CD14-positive monocyte (primary cell): Measurements from ENCODE around the gene IL1B. TPM values are rescaled to one million over a fixed set of nuclear protein-coding genes. Genes with fewer than 3 reads are reported as not detected.
A peak's percentile ranks its signal among the peaks of the same experiment; 100 is the strongest.

Experiments
- DNase-seq, 3 donors: peaks; one replicate each; pipeline ENCODE4 v3.0.0-alpha.2; 2011 to 2022
- H2AFZ ChIP-seq: 2 replicates; pipeline ENCODE4 v1.6.0; 2012; ENCODE audit warnings: mild to moderate bottlenecking, low read depth, low read length, inconsistent platforms; ENCODE audit not compliant: insufficient read depth, poor library complexity, severe bottlenecking
- H3K27ac ChIP-seq, 2 donors: 1 replicate in 1 of 2; 2 replicates in 1 of 2; pipeline ENCODE4 v1.5.1; 2012 to 2013; ENCODE audit warnings: low read length in 2 of 2, control low read depth in 1 of 2, inconsistent platforms in 1 of 2, low read depth in 1 of 2, mild to moderate bottlenecking in 1 of 2
- H3K27me3 ChIP-seq, 2 donors: one replicate each; pipeline versions ENCODE4 v1.6.0 to v1.6.1; 2011 to 2013; ENCODE audit warnings: low read length in 2 of 2; ENCODE audit not compliant: control insufficient read depth in 2 of 2, insufficient read depth in 2 of 2
- H3K36me3 ChIP-seq, 2 donors: replicated peaks in 1 of 2; 1 replicate in 1 of 2; 2 replicates in 1 of 2; pipeline versions ENCODE4 v1.5.1 to v1.6.1; 2012 to 2013; ENCODE audit warnings: low read length in 2 of 2, control low read depth in 1 of 2, inconsistent platforms in 1 of 2, mild to moderate bottlenecking in 1 of 2; ENCODE audit not compliant: insufficient read depth in 2 of 2, control insufficient read depth in 1 of 2
- H3K4me1 ChIP-seq, 2 donors: 1 replicate in 1 of 2; 2 replicates in 1 of 2; pipeline versions ENCODE4 v1.5.1 to v1.6.1; 2012 to 2013; ENCODE audit warnings: low read length in 2 of 2, control low read depth in 1 of 2, inconsistent platforms in 1 of 2, mild to moderate bottlenecking in 1 of 2, moderate library complexity in 1 of 2; ENCODE audit not compliant: insufficient read depth in 2 of 2, control insufficient read depth in 1 of 2
- H3K4me2 ChIP-seq: replicated peaks from 2 replicates; pipeline ENCODE3; 2012; ENCODE audit warnings: low read length, moderate library complexity, mild to moderate bottlenecking; ENCODE audit not compliant: poor library complexity, severe bottlenecking; ENCODE audit errors: extremely low read depth
- H3K4me3 ChIP-seq, 3 experiments: fragments of 200-600 bp in 1 of 3; sonication (generic) in 1 of 3; replicated peaks in 1 of 3; 1 replicate in 2 of 3; 2 replicates in 1 of 3; pipeline ENCODE4 v1.5.1; 2011 to 2013; ENCODE audit warnings: low read length in 3 of 3, mild to moderate bottlenecking in 3 of 3, control low read depth in 2 of 3, low read depth in 2 of 3, inconsistent platforms in 1 of 3, moderate library complexity in 1 of 3
- H3K79me2 ChIP-seq: 2 replicates; pipeline ENCODE4 v1.6.0; 2012; ENCODE audit warnings: mild to moderate bottlenecking, control low read depth, inconsistent platforms, low read length, moderate library complexity; ENCODE audit not compliant: insufficient read depth
- H3K9ac ChIP-seq: 2 replicates; pipeline ENCODE4 v1.6.0; 2017; ENCODE audit warnings: low read length, mild to moderate bottlenecking; ENCODE audit not compliant: insufficient read depth, poor library complexity, severe bottlenecking
- H3K9me3 ChIP-seq, 2 donors: replicated peaks in 1 of 2; 1 replicate in 1 of 2; 2 replicates in 1 of 2; pipeline versions ENCODE4 v1.5.1 to v1.6.1; 2012 to 2013; ENCODE audit warnings: low read length in 2 of 2, control low read depth in 1 of 2; ENCODE audit not compliant: control insufficient read depth in 1 of 2, insufficient read depth in 1 of 2
- H4K20me1 ChIP-seq: 2 replicates; pipeline ENCODE4 v1.6.0; 2012; ENCODE audit warnings: mild to moderate bottlenecking, low read length, control low read depth, moderate library complexity; ENCODE audit not compliant: insufficient read depth
- H3K27ac Mint-ChIP-seq, 7 donors: one replicate each; pipeline ENCODE4 v1.8.0; 2020; ENCODE audit warnings: mild to moderate bottlenecking in 7 of 7, mixed read lengths in 7 of 7, moderate library complexity in 6 of 7, inconsistent platforms in 2 of 7
- H3K27me3 Mint-ChIP-seq, 3 donors: one replicate each; pipeline ENCODE4 v1.8.0; 2021 to 2022; ENCODE audit warnings: low read depth in 3 of 3, mild to moderate bottlenecking in 3 of 3, mixed read lengths in 3 of 3, moderate library complexity in 3 of 3, inconsistent platforms in 1 of 3
- H3K36me3 Mint-ChIP-seq, 2 donors: one replicate each; pipeline ENCODE4 v1.8.0; 2020; ENCODE audit warnings: mixed read lengths in 2 of 2, inconsistent platforms in 1 of 2, mild to moderate bottlenecking in 1 of 2
- H3K4me1 Mint-ChIP-seq: one replicate; pipeline ENCODE4 v1.8.0; 2020; ENCODE audit warnings: mild to moderate bottlenecking, mixed read lengths
- H3K4me3 Mint-ChIP-seq, 2 donors: one replicate each; pipeline ENCODE4 v1.8.0; 2020; ENCODE audit warnings: mild to moderate bottlenecking in 2 of 2, mixed read lengths in 2 of 2, moderate library complexity in 1 of 2
- H3K9me3 Mint-ChIP-seq, 7 donors: one replicate each; pipeline ENCODE4 v1.8.0; 2020 to 2022; ENCODE audit warnings: mixed read lengths in 7 of 7, mild to moderate bottlenecking in 6 of 7, moderate library complexity in 6 of 7, inconsistent platforms in 2 of 7
- CTCF ChIP-seq: fragments of 200-600 bp; IDR thresholded peaks from one replicate; pipeline ENCODE4 v1.8.0; 2022; ENCODE audit warnings: antibody characterized with exemption, mild to moderate bottlenecking
- WGBS: methylation state at CpG from one replicate; pipeline ENCODE4 v1.1.5; 2013; ENCODE audit warnings: missing lambda C conversion rate; ENCODE audit not compliant: insufficient coverage; 5-methylcytosine and 5-hydroxymethylcytosine counted together
- intact Hi-C, 2 donors: fragments of 100-400 bp; cut with micrococcal nuclease; formaldehyde crosslinking; loops; one replicate each; pipeline versions ENCODE4 v1.15.0 to v1.15.1; 2023
- polyA plus RNA-seq, 3 donors: library from polyadenylated mRNA; depleted of rRNA in 1 of 3; unstranded in 2 of 3; stranded (reverse) in 1 of 3; fragments of 300-500 nt in 2 of 3; fragments of >200 nt in 1 of 3; fragmentation: Illumina TruSeq in 2 of 3; gene quantifications; 1 replicate in 2 of 3; 2 replicates in 1 of 3; pipeline ENCODE4 v1.2.3, GENCODE V29; 2012 to 2021

Gene IL1B
- polyA plus RNA-seq, 3 donors, result 65.1 to 1,419 (median 114) TPM

DNA sequence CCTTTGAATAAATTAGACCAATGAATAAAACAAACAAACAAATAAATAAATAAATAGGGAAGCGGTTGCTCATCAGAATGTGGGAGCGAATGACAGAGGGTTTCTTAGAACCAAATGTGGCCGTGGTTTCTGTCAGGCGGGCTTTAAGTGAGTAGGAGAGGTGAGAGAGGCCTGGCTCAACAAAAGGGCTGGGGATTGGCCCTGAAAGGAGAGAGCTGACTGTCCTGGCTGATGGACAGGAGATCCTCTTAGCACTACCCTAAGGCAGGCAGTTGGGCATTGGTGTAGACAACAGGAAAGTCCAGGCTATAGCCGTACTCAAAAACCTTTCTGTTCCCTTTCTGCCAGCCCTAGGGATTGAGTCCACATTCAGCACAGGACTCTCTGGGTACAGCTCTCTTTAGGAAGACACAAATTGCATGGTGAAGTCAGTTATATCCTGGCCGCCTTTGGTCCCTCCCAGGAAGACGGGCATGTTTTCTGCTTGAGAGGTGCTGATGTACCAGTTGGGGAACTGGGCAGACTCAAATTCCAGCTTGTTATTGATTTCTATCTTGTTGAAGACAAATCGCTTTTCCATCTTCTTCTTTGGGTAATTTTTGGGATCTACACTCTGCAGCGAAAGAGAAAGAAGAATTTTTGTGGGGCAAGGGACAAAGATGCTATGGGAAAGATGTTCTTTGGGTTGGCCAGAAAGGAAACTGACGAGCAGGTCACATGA is 6.5 kb downstream of the IL1B start:
- H3K36me3 ChIP-seq, result peaks cover 36 to 56% of the 10 kb centered on the region in 2 donors
- no peak overlapping the region for H3K4me2 ChIP-seq
- H3K79me2 ChIP-seq, result peaks cover 9% of the 10 kb centered on the region
- peak overlapping the region in 1 of 2 donors; percentile 18 for H3K27ac ChIP-seq
- peaks cover 41 to 42% of the 10 kb centered on the region in 2 donors for H3K4me1 ChIP-seq
- Mint-ChIP-seq H3K36me3 (peaks cover 57% of the 10 kb centered on the region in 2 donors), H3K4me1 (peaks cover 42% of the 10 kb centered on the region), H3K9me3 (peaks cover 0 to 8% (median 0%) of the 10 kb centered on the region in 7 donors), H3K27me3 (peaks cover 0 to 8% (median 5%) of the 10 kb centered on the region in 3 donors), H3K4me3 (no peak overlapping the region), H3K27ac (peak overlapping the region in 3 of 7 donors; percentile 6 to 50 (median 33))
- no peaks in the 10 kb centered on the region for H3K27me3 ChIP-seq
- TF ChIP-seq CTCF, result no peak
- H2AFZ ChIP-seq, result no peak overlapping the region
- no peak overlapping the region for H3K4me3 ChIP-seq
- 89% methylated on average over 5 of the region's 10 CpGs for WGBS
- peaks cover 61% of the 10 kb centered on the region for H4K20me1 ChIP-seq
- H3K9me3 ChIP-seq, result no peaks in the 10 kb centered on the region
- DNase-seq, result peak in 2 of 3 donors; percentile 48 to 81
- intact Hi-C loops, result loop anchor here in 1 of 2 donors (5.0 kb wide), 3 partner anchors 33 to 83 kb away; no protein-coding TSS in a partner anchor
- no peak overlapping the region for H3K9ac ChIP-seq

DNA sequence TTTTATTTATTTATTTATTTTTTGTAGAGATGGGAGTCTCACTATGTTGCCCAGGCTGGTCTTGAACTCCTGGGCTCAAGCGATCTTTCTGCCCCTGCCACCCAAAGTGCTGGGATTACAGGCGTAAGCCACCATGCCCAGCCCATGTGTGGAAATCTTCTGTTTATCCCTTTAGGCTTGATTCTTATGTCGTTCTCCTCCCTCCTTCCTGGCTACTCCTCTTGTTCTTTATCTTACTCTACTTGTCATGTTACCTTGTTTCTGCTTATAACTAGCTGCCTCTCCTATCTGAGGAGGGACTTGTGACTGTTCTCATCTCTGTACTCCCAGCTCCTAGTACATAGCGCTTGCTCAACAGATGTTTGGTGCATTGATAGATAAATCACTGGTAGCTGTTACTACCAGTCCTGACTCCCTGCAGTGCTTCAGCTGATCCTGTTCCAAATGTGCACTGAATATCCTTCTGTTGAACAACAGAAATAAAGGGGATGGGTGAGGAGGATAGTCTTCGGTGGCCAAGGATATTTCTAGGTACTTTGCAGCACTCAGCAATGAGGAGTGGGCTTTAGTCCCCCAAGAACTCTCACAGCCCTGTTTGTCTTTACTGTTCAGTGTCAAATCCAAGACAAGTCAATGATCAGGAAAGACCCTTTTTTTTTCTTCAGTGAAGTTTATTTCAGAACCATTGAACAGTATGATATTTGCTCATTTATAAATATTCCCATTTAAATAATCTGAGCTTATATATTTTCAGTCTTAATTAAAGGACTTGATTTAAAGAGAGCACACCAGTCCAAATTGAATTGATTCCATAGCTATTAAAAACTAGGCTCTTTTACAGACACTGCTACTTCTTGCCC is 7.2 kb downstream of the IL1B start:
- peaks cover 0 to 8% (median 0%) of the 10 kb centered on the region in 7 donors for H3K9me3 Mint-ChIP-seq
- intact Hi-C loops, result no loop called here

More for the DNA sequence above, 7.2 kb downstream of the IL1B start:
- Mint-ChIP-seq H3K4me1 (peaks cover 36% of the 10 kb centered on the region), H3K36me3 (peaks cover 50% of the 10 kb centered on the region in 2 donors), H3K27me3 (peaks cover 0 to 8% (median 4%) of the 10 kb centered on the region in 3 donors), H3K4me3 (no peak overlapping the region), H3K27ac (peak overlapping the region in 3 of 7 donors; percentile 33 to 77 (median 50))
- no peaks in the 10 kb centered on the region for H3K9me3 ChIP-seq
- H3K36me3 ChIP-seq, result peaks cover 36 to 49% of the 10 kb centered on the region in 2 donors
- no peak overlapping the region for H3K4me3 ChIP-seq
- TF ChIP-seq CTCF, result no peak
- H3K4me1 ChIP-seq, result peaks cover 33 to 34% of the 10 kb centered on the region in 2 donors
- peaks cover under 1% of the 10 kb centered on the region for H3K79me2 ChIP-seq
- no peak overlapping the region for H2AFZ ChIP-seq
- peaks cover 53% of the 10 kb centered on the region for H4K20me1 ChIP-seq
- no peaks in the 10 kb centered on the region for H3K27me3 ChIP-seq
- H3K9ac ChIP-seq, result no peak overlapping the region
- 100% methylated on average over 2 of the region's 5 CpGs for WGBS
- no peak overlapping the region for H3K4me2 ChIP-seq
- DNase-seq, result peak; percentile 14 to 77 (median 60)
- no peak overlapping the region for H3K27ac ChIP-seq
